Esophagus squamous epithelium (tissue), 4 donors: ENCODE data around the gene STX1B.

Source experiments
- CTCF ChIP-seq, 6 experiments: fragments of 450-650 bp in 4 of 6; fragments of 200-600 bp in 2 of 6; sonication (generic) in 2 of 6; IDR thresholded peaks; one replicate each; pipeline ENCODE4 v1.5.1; 2016 to 2019; ENCODE audit warnings: antibody characterized with exemption in 6 of 6, mild to moderate bottlenecking in 4 of 6, moderate library complexity in 4 of 6
- POLR2A ChIP-seq, 4 donors: fragments of 450-650 bp; IDR thresholded peaks; one replicate each; pipeline ENCODE4 v1.6.1; 2017; ENCODE audit warnings: antibody characterized with exemption in 4 of 4, mild to moderate bottlenecking in 4 of 4, moderate library complexity in 3 of 4

- TF ChIP-seq CTCF (IDR thresholded peaks at IDR 0.05) (no peak), POLR2A (IDR thresholded peaks at IDR 0.05) (no peak)
These were observed 5.8 kb downstream of the STX1B start for GRCh38 chr16:31004658-31005057.
